GM23338 (cell line): Measurements from ENCODE around the gene TMEM135. TPM values are rescaled to one million over a fixed set of nuclear protein-coding genes. Genes with fewer than 3 reads are reported as not detected.

Experiments used
- ATAC-seq: fragments of 200-7000 bp; cut with Tn5 transposase; 3 replicates; pipeline ENCODE4 v1.9.1; 2020
- DNase-seq: peaks from one replicate; pipeline ENCODE4 v3.0.0-alpha.2; 2015; ENCODE audit warnings: low spot score
- H2AFZ ChIP-seq: fragments of 200-600 bp; sonication (generic); 2 replicates; pipeline ENCODE4 v1.8.0; 2016; ENCODE audit warnings: antibody characterized with exemption, mild to moderate bottlenecking, moderate library complexity
- H3F3A ChIP-seq: fragments of 200-600 bp; sonication (generic); replicated peaks from 2 replicates; pipeline ENCODE4 v1.8.0; 2017; ENCODE audit warnings: antibody characterized with exemption, mixed run types, low read depth
- H3K27ac ChIP-seq: fragments of 200-600 bp; sonication (generic); 2 replicates; pipeline ENCODE4 v1.6.1; 2016; ENCODE audit warnings: low read depth
- H3K27me3 ChIP-seq: fragments of 200-600 bp; sonication (generic); 2 replicates; pipeline ENCODE4 v1.8.0; 2016; ENCODE audit warnings: mild to moderate bottlenecking, mixed run types, moderate library complexity; ENCODE audit not compliant: insufficient read depth
- H3K36me3 ChIP-seq: fragments of 200-600 bp; sonication (generic); 2 replicates; pipeline ENCODE4 v1.8.0; 2016; ENCODE audit warnings: mild to moderate bottlenecking; ENCODE audit not compliant: insufficient read depth
- H3K4me1 ChIP-seq: fragments of 200-600 bp; sonication (generic); 2 replicates; pipeline ENCODE4 v1.8.0; 2016; ENCODE audit warnings: mild to moderate bottlenecking, moderate library complexity; ENCODE audit not compliant: insufficient read depth
- H3K4me2 ChIP-seq: fragments of 200-600 bp; sonication (generic); 2 replicates; pipeline ENCODE4 v1.7.1; 2017; ENCODE audit warnings: mixed run types
- H3K4me3 ChIP-seq: fragments of 200-600 bp; sonication (generic); 2 replicates; pipeline ENCODE4 v1.6.1; 2016; ENCODE audit warnings: mixed run types
- H3K79me2 ChIP-seq: fragments of 200-600 bp; sonication (generic); replicated peaks from 2 replicates; pipeline ENCODE4 v1.8.0; 2017; ENCODE audit warnings: mild to moderate bottlenecking; ENCODE audit not compliant: insufficient read depth
- H3K9me2 ChIP-seq: fragments of 200-600 bp; sonication (generic); 2 replicates; pipeline ENCODE4 v1.8.0; 2017; ENCODE audit not compliant: insufficient read depth
- H4K20me1 ChIP-seq: fragments of 200-600 bp; sonication (generic); replicated peaks from 2 replicates; pipeline ENCODE4 v1.8.0; 2017; ENCODE audit warnings: mild to moderate bottlenecking; ENCODE audit not compliant: insufficient read depth
- H3K27ac Mint-ChIP-seq: 2 replicates; pipeline ENCODE4 v1.8.0; 2020; ENCODE audit warnings: inconsistent platforms, mild to moderate bottlenecking, moderate library complexity, mixed read lengths
- H3K27me3 Mint-ChIP-seq: 3 replicates; pipeline ENCODE4 v1.8.0; 2022; ENCODE audit warnings: low read depth, mild to moderate bottlenecking, moderate library complexity, mixed read lengths, inconsistent platforms; ENCODE audit not compliant: insufficient read depth, poor library complexity
- H3K36me3 Mint-ChIP-seq: 3 replicates; pipeline ENCODE4 v1.8.0; 2021; ENCODE audit warnings: low read depth, mild to moderate bottlenecking, inconsistent platforms, moderate library complexity, mixed read lengths
- H3K4me1 Mint-ChIP-seq: 3 replicates; pipeline ENCODE4 v1.8.0; 2020; ENCODE audit warnings: mild to moderate bottlenecking, inconsistent platforms, mixed read lengths
- H3K4me3 Mint-ChIP-seq: 3 replicates; pipeline ENCODE4 v1.8.0; 2021; ENCODE audit warnings: moderate library complexity, mild to moderate bottlenecking, inconsistent platforms, mixed read lengths
- H3K9me3 Mint-ChIP-seq: 3 replicates; pipeline ENCODE4 v1.8.0; 2020; ENCODE audit warnings: moderate library complexity, mild to moderate bottlenecking, inconsistent platforms, mixed read lengths
- ETS1 ChIP-seq: IDR thresholded peaks from 2 replicates; pipeline ENCODE4 v1.6.1; 2016; ENCODE audit warnings: antibody characterized with exemption
- EZH2 ChIP-seq: fragments of 200-600 bp; sonication (generic); IDR thresholded peaks from one replicate; pipeline ENCODE4 v1.8.0; 2017; ENCODE audit warnings: antibody characterized with exemption, mild to moderate bottlenecking, low read depth; ENCODE audit not compliant: unreplicated experiment
- EZH2phosphoT487 ChIP-seq: fragments of 200-600 bp; sonication (generic); IDR thresholded peaks from one replicate; pipeline ENCODE4 v1.8.1; 2018; ENCODE audit warnings: antibody characterized with exemption; ENCODE audit not compliant: unreplicated experiment
- JUNB ChIP-seq: IDR thresholded peaks from one replicate; pipeline ENCODE4 v1.6.1; 2016; ENCODE audit warnings: antibody characterized with exemption; ENCODE audit not compliant: unreplicated experiment
- NANOG ChIP-seq: IDR thresholded peaks from 2 replicates; pipeline ENCODE4 v1.6.1; 2016; ENCODE audit warnings: antibody characterized with exemption, borderline replicate concordance
- POLR2AphosphoS5 ChIP-seq: IDR thresholded peaks from 2 replicates; pipeline ENCODE4 v1.6.1; 2016; ENCODE audit warnings: antibody characterized with exemption, low read depth
- REST ChIP-seq: IDR thresholded peaks from one replicate; pipeline ENCODE4 v1.6.1; 2018; ENCODE audit warnings: antibody characterized with exemption; ENCODE audit not compliant: unreplicated experiment
- STAT1 ChIP-seq: IDR thresholded peaks from one replicate; pipeline ENCODE4 v1.6.1; 2016; ENCODE audit warnings: antibody characterized with exemption; ENCODE audit not compliant: unreplicated experiment
- ZNF114 ChIP-seq: fragments of 250-450 bp; sonication (Bioruptor Pico); IDR thresholded peaks from 2 replicates; pipeline ENCODE4 v1.5.0; 2020; ENCODE audit warnings: mild to moderate bottlenecking, moderate library complexity
- ZNF331 ChIP-seq: fragments of 250-450 bp; sonication (Bioruptor Pico); IDR thresholded peaks from 2 replicates; pipeline ENCODE4 v1.5.0; 2020; ENCODE audit warnings: low read depth, mild to moderate bottlenecking, moderate library complexity
- polyA plus RNA-seq: library from polyadenylated mRNA; unstranded; fragments of >200 nt; fragmentation: Nextera tagmentation; extraction: Ambion mirVana; gene quantifications from 2 replicates; pipeline ENCODE4 v1.2.1, GENCODE V29; 2016
- total RNA-seq: library from RNA; depleted of rRNA; stranded (reverse); fragments of >200 nt; shearing (Covaris generic); gene quantifications from 2 replicates; pipeline ENCODE4 v1.2.3, GENCODE V29; 2014

Gene TMEM135
- total and polyA plus RNA-seq, 2 experiments from 2014 or later = 23.4 to 49.9 TPM

DNA sequence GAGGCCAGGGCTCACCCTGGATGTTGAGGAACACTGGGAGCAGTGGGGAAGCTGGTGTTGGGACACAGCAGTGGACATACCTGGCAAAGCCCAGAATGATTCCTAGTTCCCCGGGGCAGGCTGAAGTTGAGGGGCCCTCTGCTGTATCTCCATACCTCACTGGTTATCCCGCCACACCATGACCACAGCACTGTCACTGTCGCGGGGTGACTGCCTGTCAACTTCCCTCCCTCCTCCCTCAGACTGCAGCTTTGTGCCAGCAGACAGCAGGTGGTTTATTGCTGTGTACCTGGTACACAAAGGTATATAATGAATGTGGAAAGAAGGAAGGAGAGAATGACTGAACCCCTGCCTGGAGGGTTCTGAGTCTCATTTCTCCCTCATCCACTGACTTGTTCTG is 318.7 kb downstream of the TMEM135 start:
- Mint-ChIP-seq H3K27me3 (peaks cover 15% of the 10 kb centered on the region), H3K4me1 (peaks cover 11% of the 10 kb centered on the region; the same call in 2 of the 3 replicates), H3K36me3 (no peaks in the 10 kb centered on the region), H3K27ac (no peak overlapping the region), H3K4me3 (no peak overlapping the region), H3K9me3 (no peaks in the 10 kb centered on the region)
- H3K27me3 ChIP-seq = no peaks in the 10 kb centered on the region
- TF ChIP-seq ETS1 (no peak), STAT1 (no peak), NANOG (no peak)
- no peaks in the 10 kb centered on the region for H3K36me3 ChIP-seq
- no peak for DNase-seq
- no peak overlapping the region for H3K4me3 ChIP-seq
- H3K9me2 ChIP-seq = no peaks in the 10 kb centered on the region
- H2AFZ ChIP-seq = no peak overlapping the region
- H4K20me1 ChIP-seq = no peaks in the 10 kb centered on the region
- H3K79me2 ChIP-seq = no peaks in the 10 kb centered on the region
- H3K27ac ChIP-seq = no peak overlapping the region
- no peak overlapping the region for H3K4me2 ChIP-seq
- ATAC-seq = no peak
- H3F3A ChIP-seq = no peaks in the 10 kb centered on the region
- H3K4me1 ChIP-seq = no peaks in the 10 kb centered on the region

- no peak for DNase-seq
- Mint-ChIP-seq H3K4me3 (no peak overlapping the region), H3K9me3 (no peaks in the 10 kb centered on the region), H3K36me3 (no peaks in the 10 kb centered on the region), H3K27ac (no peak overlapping the region), H3K4me1 (peaks cover 11% of the 10 kb centered on the region; the same call in 2 of the 3 replicates), H3K27me3 (peaks cover 17% of the 10 kb centered on the region)
- H3K36me3 ChIP-seq = no peaks in the 10 kb centered on the region
- H3K4me1 ChIP-seq = no peaks in the 10 kb centered on the region
- H3K79me2 ChIP-seq = no peaks in the 10 kb centered on the region
- no peak for ATAC-seq
- H4K20me1 ChIP-seq = no peaks in the 10 kb centered on the region
- no peak overlapping the region for H3K4me3 ChIP-seq
- H3F3A ChIP-seq = no peaks in the 10 kb centered on the region
- no peaks in the 10 kb centered on the region for H3K27me3 ChIP-seq
- H2AFZ ChIP-seq = no peak overlapping the region
- no peak overlapping the region for H3K27ac ChIP-seq
- no peak overlapping the region for H3K4me2 ChIP-seq
- H3K9me2 ChIP-seq = 0 out of 2 replicates have a peak, but pooled peaks cover 8% of the 10 kb centered on the region
- TF ChIP-seq ZNF331 (CRISPR knock-in tag) = no peak
- no peak for TF ChIP-seq ZNF114
- TF ChIP-seq REST = no peak
- TF ChIP-seq EZH2 = no peak
- no peak for TF ChIP-seq STAT1
- no peak for TF ChIP-seq NANOG
- no peak for TF ChIP-seq EZH2phosphoT487
- TF ChIP-seq JUNB = no peak
- no peak for TF ChIP-seq ETS1
- TF ChIP-seq POLR2AphosphoS5 = no peak
These were observed 320.7 kb downstream of the TMEM135 start for GRCh38 chr11:87358461-87358860.
